Gastrocnemius medialis (tissue), 4 donors: ENCODE results near the gene TMEM81. TPM values are rescaled to one million over a fixed set of nuclear protein-coding genes. Genes with fewer than 3 reads are reported as not detected.

Source experiments
- ATAC-seq, 2 donors: fragments of 150-250 bp; one replicate each; pipeline ENCODE4 v1.9.1; 2016
- DNase-seq, 2 donors: peaks; one replicate each; pipeline ENCODE4 v3.0.0-alpha.2; 2019
- H3K27ac ChIP-seq, 4 donors: fragments of 200-600 bp; sonication (generic); 1 replicate in 1 of 4; 2 replicates in 3 of 4; pipeline ENCODE4 v1.5.1; 2016 to 2018; ENCODE audit warnings: mild to moderate bottlenecking in 2 of 4, moderate library complexity in 1 of 4
- H3K27me3 ChIP-seq, 3 donors: fragments of 200-600 bp; sonication (generic) in 2 of 3; 1 replicate in 1 of 3; 2 replicates in 2 of 3; pipeline versions ENCODE4 v1.5.1 to v1.6.0; 2016 to 2019; ENCODE audit warnings: mild to moderate bottlenecking in 1 of 3, moderate library complexity in 1 of 3
- H3K36me3 ChIP-seq, 2 donors: fragments of 200-600 bp; sonication (generic) in 1 of 2; one replicate each; pipeline ENCODE4 v1.5.1; 2017 to 2018
- H3K4me1 ChIP-seq, 2 donors: fragments of 200-600 bp; sonication (generic) in 1 of 2; one replicate each; pipeline ENCODE4 v1.5.1; 2016 to 2017; ENCODE audit warnings: mild to moderate bottlenecking in 2 of 2
- H3K4me3 ChIP-seq, 4 donors: fragments of 200-600 bp; sonication (generic) in 3 of 4; 1 replicate in 1 of 4; 2 replicates in 3 of 4; pipeline ENCODE4 v1.5.1; 2016 to 2019; ENCODE audit warnings: mild to moderate bottlenecking in 2 of 4
- H3K9me3 ChIP-seq, 3 donors: fragments of 200-600 bp; sonication (generic) in 2 of 3; 1 replicate in 1 of 3; 2 replicates in 2 of 3; pipeline ENCODE4 v1.5.1; 2016 to 2019
- CTCF ChIP-seq, 5 experiments: fragments of 450-650 bp in 3 of 5; fragments of 200-600 bp in 2 of 5; sonication (generic) in 2 of 5; IDR thresholded peaks in 4 of 5; conservative IDR thresholded peaks in 1 of 5; 1 replicate in 4 of 5; 2 replicates in 1 of 5; pipeline ENCODE4 v1.5.1; 2016 to 2019; ENCODE audit warnings: antibody characterized with exemption in 5 of 5, mild to moderate bottlenecking in 3 of 5, moderate library complexity in 3 of 5
- POLR2A ChIP-seq, 2 donors: fragments of 450-650 bp; IDR thresholded peaks; one replicate each; pipeline ENCODE4 v1.6.1; 2017; ENCODE audit warnings: antibody characterized with exemption in 2 of 2, mild to moderate bottlenecking in 2 of 2, moderate library complexity in 2 of 2
- in situ Hi-C, 4 donors: fragments of 200-750 bp; cut with MboI; loops; one replicate each; pipeline versions ENCODE4 v1.15.0 to v1.8.0; 2017; ENCODE audit warnings: low sequenced_read_pairs in 4 of 4
- intact Hi-C: fragments of 100-400 bp; cut with DNase I; formaldehyde crosslinking; loops from one replicate; pipeline ENCODE4 v1.15.1; 2023; ENCODE audit warnings: low total_unique reads
- total RNA-seq, 4 donors: library from RNA; depleted of rRNA; stranded (reverse); fragments of >200 nt; gene quantifications; one replicate each; pipeline versions ENCODE4 v1.1.0 to v1.2.3, GENCODE V29; 2016

TMEM81 gene
- total RNA-seq, 4 donors from 2014 or later = 3.3 to 6.1 (median 4.7) TPM

- intact Hi-C loops (no loop called here), in situ Hi-C loops (loop anchor here in 1 of 4 donors (5.0 kb wide), 1 partner anchor 75 kb away; no protein-coding TSS in a partner anchor)
- H3K27ac ChIP-seq = no peak overlapping the region
- no peaks in the 10 kb centered on the region for H3K9me3 ChIP-seq
- no peaks in the 10 kb centered on the region for H3K36me3 ChIP-seq
- no peaks in the 10 kb centered on the region for H3K4me1 ChIP-seq
- DNase-seq (no peak), ATAC-seq (no peak)
- TF ChIP-seq POLR2A (IDR thresholded peaks at IDR 0.05) (no peak), CTCF (IDR thresholded peaks at IDR 0.05 in 4 of 5, conservative IDR thresholded peaks at IDR 0.05 in 1 of 5) (no peak)
- H3K4me3 ChIP-seq = no peak overlapping the region
- no peaks in the 10 kb centered on the region for H3K27me3 ChIP-seq
These were observed 27.2 kb downstream of the TMEM81 start for GRCh38 chr1:205056956-205057568.

DNA sequence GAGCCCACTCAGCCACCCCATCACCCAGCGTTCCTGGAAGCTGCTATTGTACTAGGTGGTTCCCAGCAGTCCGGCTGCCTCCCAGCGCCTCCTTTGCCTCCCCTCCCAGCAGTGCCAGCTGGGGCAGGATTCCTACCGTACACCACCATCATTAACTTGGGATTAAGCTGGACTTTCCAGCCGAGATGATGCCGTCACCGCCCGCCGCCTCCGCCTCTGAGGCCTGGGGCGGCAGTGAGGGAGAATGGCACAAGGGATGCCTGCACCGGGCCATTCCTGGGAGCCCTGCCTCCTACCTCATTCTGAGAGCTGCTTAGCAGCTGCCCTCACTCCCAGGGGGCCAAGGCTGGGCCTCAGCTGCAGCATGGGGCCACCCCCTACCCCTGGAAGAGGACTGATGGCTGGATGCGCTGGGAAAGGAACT lies 28.1 kb downstream of the TMEM81 start:
- DNase-seq = no peak

GRCh38 chr1:205054013-205054412 lies 30.2 kb downstream of the TMEM81 start:
- H3K4me3 ChIP-seq = no peak overlapping the region
- no peaks in the 10 kb centered on the region for H3K4me1 ChIP-seq
- intact Hi-C loops = no loop called here
- no peaks in the 10 kb centered on the region for H3K27me3 ChIP-seq
- in situ Hi-C loops = no loop called here
- no peak for ATAC-seq
- H3K27ac ChIP-seq = no peak overlapping the region
- TF ChIP-seq CTCF (IDR thresholded peaks at IDR 0.05 in 4 of 5, conservative IDR thresholded peaks at IDR 0.05 in 1 of 5) (no peak), POLR2A (IDR thresholded peaks at IDR 0.05) (no peak)
- no peaks in the 10 kb centered on the region for H3K36me3 ChIP-seq
- H3K9me3 ChIP-seq = no peaks in the 10 kb centered on the region
- DNase-seq = no peak

More for the DNA sequence above, 28.1 kb downstream of the TMEM81 start:
- Histone ChIP-seq H3K9me3 (no peaks in the 10 kb centered on the region), H3K36me3 (no peaks in the 10 kb centered on the region), H3K4me3 (no peak overlapping the region), H3K4me1 (no peaks in the 10 kb centered on the region), H3K27me3 (no peaks in the 10 kb centered on the region), H3K27ac (no peak overlapping the region)
- in situ Hi-C loops = loop anchor here in 1 of 4 donors (5.0 kb wide), 1 partner anchor 74 kb away; no protein-coding TSS in a partner anchor
- TF ChIP-seq CTCF (IDR thresholded peaks at IDR 0.05 in 4 of 5, conservative IDR thresholded peaks at IDR 0.05 in 1 of 5) (no peak), POLR2A (IDR thresholded peaks at IDR 0.05) (no peak)
- ATAC-seq = no peak
- intact Hi-C loops = no loop called here

- H3K27me3 ChIP-seq = peaks cover 0 to 5% (median 0%) of the 10 kb centered on the region in 3 donors
- in situ Hi-C loops = no loop called here
These were observed 31.0 kb downstream of the TMEM81 start for GRCh38 chr1:205053296-205053695.

More at GRCh38 chr1:205053296-205053695, 31.0 kb downstream of the TMEM81 start:
- Histone ChIP-seq H3K36me3 (no peaks in the 10 kb centered on the region), H3K4me3 (no peak overlapping the region), H3K27ac (no peak overlapping the region), H3K9me3 (no peaks in the 10 kb centered on the region), H3K4me1 (no peaks in the 10 kb centered on the region)
- DNase-seq = no peak
- ATAC-seq = no peak
- intact Hi-C loops = no loop called here
- TF ChIP-seq POLR2A (IDR thresholded peaks at IDR 0.05) = no peak
- TF ChIP-seq CTCF (IDR thresholded peaks at IDR 0.05 in 4 of 5, conservative IDR thresholded peaks at IDR 0.05 in 1 of 5) = no peak
